Trophoblast cell (in vitro differentiated cells and primary cell): ENCODE measurements around the gene CSRP2.

Experiments used
- DNase-seq, 2 donors: peaks; one replicate each; pipeline ENCODE4 v3.0.0-alpha.2; 2016
- H2AFZ ChIP-seq: 2 replicates; pipeline ENCODE4 v1.6.1; 2013; ENCODE audit warnings: low read length, moderate library complexity, mild to moderate bottlenecking; ENCODE audit not compliant: insufficient read depth, poor library complexity
- H2AK5ac ChIP-seq: 2 replicates; pipeline ENCODE4 v1.6.1; 2013; ENCODE audit warnings: mild to moderate bottlenecking, low read length
- H2BK120ac ChIP-seq: 2 replicates; pipeline ENCODE4 v1.6.1; 2013; ENCODE audit warnings: low read length, mild to moderate bottlenecking, moderate library complexity; ENCODE audit not compliant: insufficient read depth, poor library complexity
- H2BK12ac ChIP-seq: 2 replicates; pipeline ENCODE4 v1.6.1; 2013; ENCODE audit warnings: mild to moderate bottlenecking, low read length, moderate library complexity
- H2BK5ac ChIP-seq: 2 replicates; pipeline ENCODE4 v1.6.1; 2013; ENCODE audit warnings: low read length, low read depth, moderate library complexity, mild to moderate bottlenecking; ENCODE audit not compliant: poor library complexity
- H3K14ac ChIP-seq: 2 replicates; pipeline ENCODE4 v1.6.1; 2013; ENCODE audit warnings: mild to moderate bottlenecking, low read length
- H3K18ac ChIP-seq: 2 replicates; pipeline ENCODE4 v1.6.1; 2013; ENCODE audit warnings: mild to moderate bottlenecking, low read length
- H3K23ac ChIP-seq: 2 replicates; pipeline ENCODE4 v1.6.1; 2013; ENCODE audit warnings: low read length
- H3K27ac ChIP-seq: 2 replicates; pipeline ENCODE4 v1.5.1; 2013; ENCODE audit warnings: low read depth, mild to moderate bottlenecking, inconsistent platforms, low read length, moderate library complexity
- H3K27me3 ChIP-seq: 2 replicates; pipeline ENCODE4 v1.6.1; 2013; ENCODE audit warnings: inconsistent platforms, mild to moderate bottlenecking, low read length, moderate library complexity; ENCODE audit not compliant: insufficient read depth
- H3K36me3 ChIP-seq, 2 experiments: 1 replicate in 1 of 2; 2 replicates in 1 of 2; pipeline ENCODE4 v1.6.1; 2013; ENCODE audit warnings: low read length in 2 of 2, mild to moderate bottlenecking in 2 of 2, moderate library complexity in 1 of 2; ENCODE audit not compliant: insufficient read depth in 2 of 2, control insufficient read depth in 1 of 2
- H3K4ac ChIP-seq: 2 replicates; pipeline ENCODE4 v1.6.1; 2013; ENCODE audit warnings: low read depth, mild to moderate bottlenecking, low read length, moderate library complexity
- H3K4me1 ChIP-seq, 2 experiments: 1 replicate in 1 of 2; 2 replicates in 1 of 2; pipeline ENCODE4 v1.6.1; 2013; ENCODE audit warnings: low read length in 2 of 2, mild to moderate bottlenecking in 2 of 2, moderate library complexity in 1 of 2; ENCODE audit not compliant: insufficient read depth in 2 of 2, control insufficient read depth in 1 of 2
- H3K4me2 ChIP-seq: 2 replicates; pipeline ENCODE4 v1.6.1; 2013; ENCODE audit warnings: inconsistent platforms, mild to moderate bottlenecking, low read length, moderate library complexity
- H3K4me3 ChIP-seq: 2 replicates; pipeline ENCODE4 v1.5.1; 2013; ENCODE audit warnings: mild to moderate bottlenecking, low read depth, low read length, inconsistent platforms
- H3K79me1 ChIP-seq: one replicate; pipeline ENCODE4 v1.6.1; 2013; ENCODE audit warnings: low read length
- H3K79me2 ChIP-seq: 2 replicates; pipeline ENCODE4 v1.6.1; 2013; ENCODE audit warnings: low read length, mild to moderate bottlenecking; ENCODE audit not compliant: control insufficient read depth, insufficient read depth, poor library complexity
- H3K9ac ChIP-seq: 2 replicates; pipeline ENCODE4 v1.6.1; 2013; ENCODE audit warnings: mild to moderate bottlenecking, low read length
- H3K9me3 ChIP-seq: 2 replicates; pipeline ENCODE4 v1.6.1; 2013; ENCODE audit warnings: low read depth, mild to moderate bottlenecking, control low read depth, inconsistent platforms, low read length; ENCODE audit not compliant: insufficient read depth
- H4K12ac ChIP-seq: 2 replicates; pipeline ENCODE4 v1.6.1; 2013; ENCODE audit warnings: low read depth, mild to moderate bottlenecking, low read length, moderate library complexity
- H4K8ac ChIP-seq: 2 replicates; pipeline ENCODE4 v1.6.1; 2013; ENCODE audit warnings: low read depth, mild to moderate bottlenecking, low read length, moderate library complexity
- H4K91ac ChIP-seq: one replicate; pipeline ENCODE4 v1.6.1; 2013; ENCODE audit warnings: low read depth, mild to moderate bottlenecking, low read length, moderate library complexity
- WGBS: extraction: QIAGEN DNeasy Blood & Tissue Kit; methylation state at CpG from one replicate; pipeline ENCODE4 v1.1.7; 2013; ENCODE audit warnings: missing lambda C conversion rate; ENCODE audit not compliant: insufficient read length, insufficient coverage; ENCODE audit errors: extremely low coverage; 5-methylcytosine and 5-hydroxymethylcytosine counted together

CSRP2 gene

DNA sequence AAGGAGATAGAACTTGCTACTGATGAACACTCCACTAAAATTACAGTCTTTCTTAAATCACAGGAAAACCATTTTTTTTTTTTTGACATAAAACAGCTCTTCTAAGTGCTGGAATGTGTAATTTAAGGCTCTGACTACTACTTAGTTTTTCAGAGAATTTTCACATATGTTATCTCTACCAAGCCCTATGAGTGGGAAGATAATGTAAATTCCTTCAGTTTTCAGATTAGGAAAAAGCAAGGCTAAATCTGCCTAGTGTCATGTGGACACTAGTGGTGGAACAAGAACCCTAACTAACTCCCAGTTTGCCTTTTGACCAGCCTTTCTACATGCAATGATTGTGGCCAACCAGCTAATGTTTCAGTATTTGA lies 37.3 kb upstream of the CSRP2 start:
- Histone ChIP-seq H3K27me3 (no peaks in the 10 kb centered on the region), H4K12ac (no peak overlapping the region), H2BK5ac (no peak overlapping the region), H2BK120ac (no peak overlapping the region), H2AFZ (no peak overlapping the region), H3K23ac (no peak overlapping the region), H4K91ac (no peak overlapping the region), H3K9ac (no peak overlapping the region), H3K4me1 (no peaks in the 10 kb centered on the region), H3K4ac (no peak overlapping the region), H3K4me3 (no peak overlapping the region), H2BK12ac (no peak overlapping the region), H3K27ac (no peak overlapping the region), H4K8ac (no peak overlapping the region), H3K9me3 (no peaks in the 10 kb centered on the region), H3K79me1 (no peaks in the 10 kb centered on the region), H3K36me3 (no peaks in the 10 kb centered on the region), H3K4me2 (no peak overlapping the region), H2AK5ac (no peak overlapping the region), H3K18ac (no peak overlapping the region), H3K14ac (no peak overlapping the region), H3K79me2 (no peaks in the 10 kb centered on the region)
- DNase-seq = peak in 1 of 2 donors; percentile 6

GRCh38 chr12:76915361-76916169 lies 36.7 kb upstream of the CSRP2 start:
- H3K18ac ChIP-seq = no peak overlapping the region
- no peaks in the 10 kb centered on the region for H3K79me1 ChIP-seq
- no peak overlapping the region for H3K4me3 ChIP-seq
- no peak overlapping the region for H2BK5ac ChIP-seq
- H2BK120ac ChIP-seq = no peak overlapping the region
- no peak overlapping the region for H3K4me2 ChIP-seq
- no peaks in the 10 kb centered on the region for H3K79me2 ChIP-seq
- no peaks in the 10 kb centered on the region for H3K4me1 ChIP-seq
- no peak overlapping the region for H2AK5ac ChIP-seq
- peak in 1 of 2 donors; percentile 46 for DNase-seq
- H3K27ac ChIP-seq = no peak overlapping the region
- H3K23ac ChIP-seq = no peak overlapping the region
- H3K14ac ChIP-seq = no peak overlapping the region
- H4K91ac ChIP-seq = no peak overlapping the region
- H4K12ac ChIP-seq = no peak overlapping the region
- H3K36me3 ChIP-seq = no peaks in the 10 kb centered on the region
- H3K4ac ChIP-seq = no peak overlapping the region
- H3K9me3 ChIP-seq = no peaks in the 10 kb centered on the region
- H4K8ac ChIP-seq = no peak overlapping the region
- no peak overlapping the region for H3K9ac ChIP-seq
- H2BK12ac ChIP-seq = no peak overlapping the region
- no peaks in the 10 kb centered on the region for H3K27me3 ChIP-seq
- no CpG with 5 or more reads among the region's 6 CpGs for WGBS
- no peak overlapping the region for H2AFZ ChIP-seq

DNA sequence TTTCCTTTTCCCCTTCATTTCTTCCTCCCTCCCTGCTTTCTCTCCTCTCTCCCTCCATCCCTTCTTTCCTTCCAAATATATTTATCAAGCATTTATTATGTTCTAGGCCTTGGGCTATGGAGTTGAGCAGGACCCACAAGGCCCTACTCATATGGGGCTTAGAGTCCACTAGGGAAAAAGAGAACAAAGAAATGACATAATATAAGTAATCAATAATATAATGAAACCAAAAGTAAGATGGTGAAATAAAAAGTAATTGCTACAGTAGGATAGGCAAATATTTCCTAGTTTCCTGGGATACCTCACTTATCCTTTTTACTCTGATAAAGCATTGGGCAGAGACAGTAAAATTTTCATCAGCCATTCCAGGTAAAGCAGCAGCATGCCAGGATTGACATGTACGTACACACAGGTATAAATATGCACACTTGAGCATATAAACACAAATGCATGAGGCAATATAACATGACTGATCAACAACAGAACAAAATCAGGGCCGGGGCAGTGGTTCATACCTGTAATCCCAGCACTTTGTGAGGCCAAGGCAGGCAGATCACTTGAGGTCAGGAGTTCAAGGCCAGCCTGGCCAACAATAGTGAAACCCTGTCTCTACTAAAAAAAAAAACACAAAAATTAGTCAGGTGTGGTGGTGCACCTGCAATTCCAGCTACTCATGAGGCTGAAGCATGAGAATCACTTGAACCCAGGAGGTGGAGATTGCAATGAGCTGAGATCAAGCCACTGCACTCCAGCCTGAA lies 35.5 kb upstream of the CSRP2 start:
- no peaks in the 10 kb centered on the region for H3K79me2 ChIP-seq
- no peaks in the 10 kb centered on the region for H3K79me1 ChIP-seq
- no peak overlapping the region for H4K8ac ChIP-seq
- H3K4me1 ChIP-seq = no peaks in the 10 kb centered on the region
- no peak overlapping the region for H2BK120ac ChIP-seq
- no peak overlapping the region for H3K9ac ChIP-seq
- H3K18ac ChIP-seq = no peak overlapping the region
- no peak overlapping the region for H3K4ac ChIP-seq
- no peak overlapping the region for H2BK5ac ChIP-seq
- H3K4me3 ChIP-seq = no peak overlapping the region
- no peak overlapping the region for H2AFZ ChIP-seq
- no peaks in the 10 kb centered on the region for H3K27me3 ChIP-seq
- H3K4me2 ChIP-seq = no peak overlapping the region
- H3K23ac ChIP-seq = no peak overlapping the region
- no peak overlapping the region for H2BK12ac ChIP-seq
- WGBS = no CpG with 5 or more reads among the region's 2 CpGs
- no peaks in the 10 kb centered on the region for H3K36me3 ChIP-seq
- no peak overlapping the region for H3K27ac ChIP-seq
- H4K91ac ChIP-seq = no peak overlapping the region
- no peak overlapping the region for H3K14ac ChIP-seq
- DNase-seq = no peak
- no peak overlapping the region for H2AK5ac ChIP-seq
- no peaks in the 10 kb centered on the region for H3K9me3 ChIP-seq
- no peak overlapping the region for H4K12ac ChIP-seq

DNA sequence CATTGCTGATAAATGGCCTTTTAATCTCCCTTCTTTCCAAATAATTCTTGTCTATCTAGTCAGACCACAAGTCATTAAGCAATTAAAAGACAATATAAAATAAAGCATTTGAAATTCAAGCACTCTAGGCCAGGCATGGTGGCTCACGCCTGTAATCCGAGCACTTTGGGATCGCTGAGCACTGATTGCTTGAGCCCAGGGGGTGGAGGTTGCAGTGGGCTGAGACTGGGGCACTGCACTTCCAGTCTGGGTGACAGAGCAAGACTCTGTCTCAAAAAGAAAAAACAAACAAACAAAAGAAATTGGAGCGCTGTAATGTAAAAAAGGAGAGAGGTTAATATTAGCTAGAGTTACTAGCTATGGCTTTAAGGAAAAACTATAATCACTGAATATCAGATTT lies 30.5 kb upstream of the CSRP2 start:
- H3K27ac ChIP-seq = no peak overlapping the region
- no peak overlapping the region for H2BK12ac ChIP-seq
- no peak overlapping the region for H4K12ac ChIP-seq
- H2AFZ ChIP-seq = no peak overlapping the region
- H2BK5ac ChIP-seq = no peak overlapping the region
- no peak overlapping the region for H3K14ac ChIP-seq
- H3K4me1 ChIP-seq = no peaks in the 10 kb centered on the region
- H2AK5ac ChIP-seq = no peak overlapping the region
- H3K18ac ChIP-seq = no peak overlapping the region
- no peaks in the 10 kb centered on the region for H3K9me3 ChIP-seq
- no peaks in the 10 kb centered on the region for H3K79me1 ChIP-seq
- no peak overlapping the region for H4K8ac ChIP-seq
- H3K4me2 ChIP-seq = no peak overlapping the region
- H3K4me3 ChIP-seq = no peak overlapping the region
- H3K27me3 ChIP-seq = no peaks in the 10 kb centered on the region
- H3K23ac ChIP-seq = no peak overlapping the region
- no peak overlapping the region for H3K4ac ChIP-seq
- no peaks in the 10 kb centered on the region for H3K36me3 ChIP-seq
- no peak overlapping the region for H2BK120ac ChIP-seq
- H3K79me2 ChIP-seq = no peaks in the 10 kb centered on the region
- no peak for DNase-seq
- no peak overlapping the region for H4K91ac ChIP-seq
- H3K9ac ChIP-seq = no peak overlapping the region
- no CpG with 5 or more reads among the region's 4 CpGs for WGBS
